GM18498 (cell line): Measurements from ENCODE around the gene MTREX.
A peak's percentile ranks its signal among the peaks of the same experiment; 100 is the strongest.

Experiments used
- ATAC-seq: cut with Tn5 transposase; IDR thresholded peaks from one replicate; pipeline ENCODE4 v1.9.1; 2021; ENCODE audit warnings: mild to moderate bottlenecking, moderate library complexity; ENCODE audit not compliant: unreplicated experiment

MTREX gene

DNA sequence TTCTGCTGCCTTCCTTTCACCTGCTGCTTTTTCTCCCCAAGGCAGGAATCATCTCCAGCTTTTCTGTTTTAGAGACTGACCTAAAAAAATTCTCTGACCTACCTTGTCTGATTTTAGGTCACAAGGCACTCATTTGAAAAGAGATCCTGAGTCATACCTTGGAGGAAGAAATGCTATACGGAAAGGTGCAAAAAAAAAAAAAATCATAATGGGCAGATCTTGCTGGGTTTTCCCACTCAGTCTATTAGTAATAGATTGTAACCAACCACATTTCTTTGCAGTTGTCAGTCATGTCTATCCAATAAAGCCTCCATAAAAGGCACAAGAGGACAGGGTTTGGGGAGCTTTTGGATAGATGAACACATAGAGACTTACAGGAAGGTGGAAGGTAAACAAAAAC is 70.0 kb downstream of the MTREX start:
- no peak for ATAC-seq

DNA sequence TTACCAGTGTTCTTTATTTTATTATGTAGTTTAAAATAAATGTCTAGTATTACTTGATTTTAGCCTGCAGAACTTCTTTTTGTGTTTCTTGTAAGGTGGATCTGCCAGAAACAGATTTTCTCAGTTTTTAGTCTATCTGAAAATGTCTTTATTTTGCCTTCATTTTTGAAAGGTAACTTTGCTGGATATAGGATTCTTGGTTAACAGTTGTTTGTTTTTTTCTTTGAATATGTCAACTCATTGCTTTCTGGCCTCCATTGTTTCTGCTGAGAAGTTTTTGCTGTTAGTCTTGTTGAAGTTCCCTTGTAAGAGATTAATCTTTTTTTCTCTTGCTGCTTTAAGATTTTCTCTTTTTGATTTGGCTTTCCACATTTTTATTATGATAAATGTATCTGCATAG is 75.5 kb downstream of the MTREX start:
- ATAC-seq, result no peak

DNA sequence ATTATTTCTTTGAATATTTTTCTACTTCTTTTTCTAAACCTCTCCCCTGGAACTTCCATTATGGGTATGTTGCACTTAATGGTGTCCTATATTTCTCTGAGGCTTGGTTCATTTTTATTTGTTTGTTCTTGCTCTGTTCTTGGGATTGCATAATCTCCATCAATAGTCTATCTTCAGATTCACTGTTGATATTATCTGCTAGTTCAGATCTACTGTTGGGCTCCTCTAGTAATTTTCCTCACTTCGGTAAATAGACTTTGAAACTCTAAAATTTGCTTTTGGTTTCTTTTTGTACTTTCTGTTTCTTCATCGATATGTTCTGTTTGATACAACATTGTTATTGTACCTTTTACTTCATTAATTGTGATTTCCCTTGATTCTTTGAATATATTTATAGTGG is 76.3 kb downstream of the MTREX start:
- no peak for ATAC-seq

DNA sequence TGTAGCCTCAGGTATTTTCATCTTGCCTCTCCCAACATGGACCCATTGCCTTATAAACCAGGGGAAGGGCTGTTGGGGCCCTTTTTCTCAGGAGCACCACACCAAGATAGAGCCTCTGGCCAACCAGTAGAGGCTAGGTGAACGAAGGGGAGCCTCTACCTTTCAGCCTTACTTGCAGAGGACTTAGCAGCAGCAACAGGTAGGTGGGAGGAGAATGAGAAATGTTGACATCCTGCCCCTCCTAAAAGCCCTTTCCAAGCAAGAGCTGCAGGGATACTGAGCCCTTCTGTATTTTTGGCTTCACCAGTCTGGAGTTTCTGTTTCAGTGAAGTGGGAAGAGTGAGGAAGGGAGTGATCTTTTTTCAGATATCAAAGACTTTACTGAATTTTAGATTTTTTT is 77.4 kb downstream of the MTREX start:
- no peak for ATAC-seq

DNA sequence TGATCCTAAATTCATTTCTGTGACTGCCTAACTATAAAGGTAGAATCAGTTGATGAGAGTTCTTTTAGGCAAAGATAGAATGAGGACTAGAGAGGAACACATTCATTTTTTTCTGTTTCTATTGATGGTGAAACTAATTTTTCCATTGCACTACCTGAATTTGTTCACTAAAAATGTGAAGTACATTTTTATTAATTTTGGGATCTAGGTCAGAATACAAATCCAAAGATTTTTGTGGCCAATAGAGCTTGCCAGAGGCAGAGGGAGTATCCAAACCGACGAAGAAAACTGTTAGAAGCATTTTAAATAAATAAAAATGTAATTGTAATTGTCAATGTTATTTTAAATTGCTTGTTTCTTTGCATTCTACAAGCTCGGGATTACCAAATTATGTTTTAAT is 78.1 kb downstream of the MTREX start:
- ATAC-seq, result no peak

DNA sequence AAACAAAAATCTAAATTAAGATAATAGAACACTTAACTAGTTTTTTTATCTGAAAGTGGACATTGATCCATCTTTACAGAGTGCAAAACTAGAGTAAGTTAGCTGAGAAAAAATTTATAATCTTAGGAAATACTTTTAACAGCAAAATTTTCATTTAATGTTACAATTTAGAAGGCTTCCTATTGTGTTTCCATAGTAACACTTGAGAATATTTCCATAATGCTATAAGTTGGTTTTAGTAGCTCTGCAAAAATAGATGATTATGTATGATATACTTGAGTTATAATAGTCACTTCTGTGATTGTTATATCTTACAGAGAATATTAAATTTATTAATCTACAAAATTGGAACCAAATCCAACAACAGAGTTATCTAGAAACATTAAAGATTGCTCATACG is 78.6 kb downstream of the MTREX start:
- ATAC-seq, result no peak

DNA sequence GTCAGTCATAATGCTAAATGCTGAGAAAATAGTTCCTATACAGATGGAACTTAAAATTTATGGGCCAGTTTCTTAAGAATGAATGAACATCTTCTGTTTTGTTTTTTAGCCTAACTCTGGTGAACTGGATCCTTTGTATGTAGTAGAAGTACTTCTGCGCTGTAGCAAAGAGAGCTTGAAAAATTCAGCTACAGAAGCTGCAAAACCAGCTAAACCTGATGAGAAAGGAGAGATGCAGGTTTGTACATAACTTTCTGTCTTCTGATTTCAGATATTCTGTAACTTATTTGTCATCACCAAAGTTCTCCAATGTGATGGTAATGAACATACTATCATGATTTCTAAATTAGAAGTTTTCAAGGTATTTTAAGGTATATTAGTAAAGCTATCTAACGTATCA is 80.1 kb downstream of the MTREX start:
- ATAC-seq, result no peak

DNA sequence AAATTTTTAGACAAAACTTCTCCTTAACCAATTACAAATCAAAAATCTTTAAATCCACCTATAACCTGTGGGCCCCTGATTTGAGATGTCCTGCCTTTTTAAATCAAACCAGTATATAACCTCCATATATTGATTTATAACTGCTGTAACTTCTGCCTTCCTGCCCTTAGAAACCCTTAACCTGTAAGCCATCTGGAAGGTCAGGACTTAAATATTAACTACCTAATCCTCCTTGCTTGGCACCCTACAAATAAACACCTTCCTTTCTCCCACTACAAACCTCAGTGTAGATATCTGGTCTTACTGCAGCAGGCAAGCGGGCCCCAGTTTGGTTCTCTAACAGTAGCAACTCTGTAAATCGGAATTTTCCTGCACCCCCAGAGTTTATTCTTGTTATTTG is 83.9 kb downstream of the MTREX start:
- no peak for ATAC-seq

DNA sequence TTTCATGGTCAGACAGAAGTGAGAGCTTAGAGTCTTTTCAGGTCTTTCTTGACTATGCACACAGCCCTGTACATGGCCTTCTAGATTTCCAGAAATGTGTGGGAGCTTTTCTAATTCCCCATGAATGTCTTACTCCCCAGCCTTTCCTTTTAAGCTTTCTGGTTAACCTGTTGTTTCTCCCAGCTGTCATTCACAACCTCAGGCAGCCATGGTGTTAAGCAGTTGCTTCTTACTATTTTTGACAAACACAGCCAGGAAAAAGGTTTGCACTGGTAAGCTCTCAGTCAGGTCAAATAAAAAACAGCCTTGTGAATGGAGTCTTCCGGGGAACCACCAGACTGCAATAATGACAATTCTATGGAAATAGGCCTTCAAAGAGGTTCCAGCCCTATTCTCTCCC is 84.9 kb downstream of the MTREX start:
- ATAC-seq, result no peak

DNA sequence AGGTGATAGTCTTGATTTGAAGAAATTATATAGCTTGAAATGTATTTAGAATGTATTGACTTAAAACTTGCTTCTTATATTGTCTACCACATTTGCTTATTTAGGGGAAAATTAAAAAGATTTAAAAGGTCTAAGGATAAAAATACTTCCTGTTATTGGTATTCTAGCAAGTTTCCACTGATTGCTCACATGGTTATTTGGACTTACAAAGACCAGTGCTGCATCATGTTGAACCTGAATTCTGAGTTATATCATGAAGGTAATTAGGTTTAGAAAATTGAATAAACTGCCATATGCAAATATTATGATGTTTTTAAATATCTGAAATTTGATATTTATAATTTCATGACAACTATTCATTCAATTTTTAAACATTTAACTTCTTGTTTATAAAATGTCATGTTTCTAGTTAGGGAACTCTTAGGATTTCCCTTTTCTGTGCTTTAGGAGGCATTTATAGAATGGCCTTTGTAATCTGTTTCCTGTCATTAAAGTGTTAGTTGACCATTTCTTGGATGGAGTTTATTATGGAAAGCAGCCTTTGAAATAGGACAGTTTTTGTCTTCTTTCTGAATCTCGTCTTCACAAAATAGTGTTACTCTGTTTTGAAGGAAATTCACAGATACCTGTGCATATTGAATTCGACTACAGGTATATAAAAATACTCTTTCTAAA is 85.8 kb downstream of the MTREX start:
- no peak for ATAC-seq

DNA sequence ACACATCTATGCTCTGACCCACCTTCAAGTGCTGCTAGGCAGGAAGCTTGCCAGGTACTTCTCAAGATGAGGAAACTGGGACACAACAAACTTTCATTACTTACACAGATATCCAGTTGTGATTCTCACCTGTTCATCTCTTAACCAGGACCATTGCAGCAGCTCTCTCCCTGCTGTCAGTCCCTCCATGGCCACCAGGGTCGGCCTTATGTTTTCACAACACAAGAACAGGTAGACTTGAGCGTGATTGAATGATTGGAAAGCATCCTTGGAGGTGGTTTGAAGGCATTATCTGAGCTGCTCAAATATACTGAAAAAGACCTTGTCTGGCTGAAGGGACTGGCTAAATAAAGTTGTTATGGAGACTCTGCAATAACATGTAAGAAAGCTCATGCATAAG is 94.4 kb downstream of the MTREX start:
- ATAC-seq, result no peak

DNA sequence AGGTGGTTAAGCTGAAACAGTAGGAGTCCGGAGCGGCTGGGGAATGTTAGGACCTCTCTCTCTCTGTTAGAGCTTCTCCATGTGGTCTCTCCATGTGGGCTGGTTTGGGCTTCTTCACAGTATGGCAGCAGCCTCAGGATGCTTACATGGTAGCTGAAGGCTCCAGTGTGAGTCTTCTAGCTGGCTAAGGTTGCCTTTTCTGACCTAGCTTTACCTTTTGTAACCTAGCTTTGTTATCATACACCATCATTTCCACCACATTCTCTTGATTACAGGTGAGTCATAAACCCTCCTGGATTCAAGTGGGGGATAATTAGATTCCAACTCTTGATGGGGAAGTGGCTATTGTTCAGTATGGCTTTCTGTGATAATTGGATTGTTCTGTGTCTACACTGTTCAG is 98.5 kb downstream of the MTREX start:
- ATAC-seq, result no peak

DNA sequence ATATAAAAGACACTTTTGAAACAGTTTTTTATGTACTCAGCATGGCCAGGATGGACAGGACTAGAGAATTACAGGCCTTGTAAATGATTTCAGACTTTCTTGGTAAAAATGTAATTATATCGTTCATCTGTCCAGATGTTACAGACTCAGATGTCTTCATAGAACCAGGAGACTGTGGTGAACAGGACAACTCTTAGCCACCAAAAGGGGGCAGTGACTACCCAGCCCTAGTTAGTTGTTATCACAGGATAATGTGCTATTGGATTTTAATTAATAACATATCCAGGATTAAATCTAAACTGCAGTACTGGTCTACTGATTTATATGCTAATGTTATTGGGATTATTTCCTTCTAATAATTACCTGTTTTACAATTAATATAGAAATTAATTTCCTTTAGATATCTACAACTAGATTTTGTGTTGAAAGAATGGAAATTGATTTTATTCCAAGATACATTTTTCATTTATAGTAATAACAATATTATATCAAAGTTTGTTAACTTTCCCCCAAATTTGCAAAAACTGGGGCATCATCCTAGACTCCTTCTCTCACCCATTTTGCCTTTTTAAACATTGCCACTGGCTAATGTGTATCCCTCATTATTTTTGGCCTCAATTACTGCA is 99.4 kb downstream of the MTREX start:
- peak; percentile 48 for ATAC-seq

DNA sequence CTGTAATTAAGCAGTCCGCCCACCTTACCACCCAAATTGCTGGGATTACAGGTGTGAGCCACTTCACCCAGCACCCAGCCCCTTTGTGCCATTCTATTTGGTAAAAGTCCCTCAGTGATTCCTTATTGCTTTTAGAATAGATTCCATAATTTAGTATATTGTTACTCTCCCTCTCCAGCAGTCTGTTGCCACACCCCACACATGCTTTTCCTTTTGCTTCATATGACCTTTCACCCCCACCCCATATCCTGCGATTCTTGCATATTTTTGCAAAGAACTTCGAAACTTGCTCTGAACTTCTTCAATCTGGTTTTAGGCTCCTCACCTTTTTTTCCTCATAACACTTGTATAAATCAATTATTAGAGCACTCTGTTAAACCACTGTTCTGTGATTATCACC is 100.2 kb downstream of the MTREX start:
- ATAC-seq, result no peak

DNA sequence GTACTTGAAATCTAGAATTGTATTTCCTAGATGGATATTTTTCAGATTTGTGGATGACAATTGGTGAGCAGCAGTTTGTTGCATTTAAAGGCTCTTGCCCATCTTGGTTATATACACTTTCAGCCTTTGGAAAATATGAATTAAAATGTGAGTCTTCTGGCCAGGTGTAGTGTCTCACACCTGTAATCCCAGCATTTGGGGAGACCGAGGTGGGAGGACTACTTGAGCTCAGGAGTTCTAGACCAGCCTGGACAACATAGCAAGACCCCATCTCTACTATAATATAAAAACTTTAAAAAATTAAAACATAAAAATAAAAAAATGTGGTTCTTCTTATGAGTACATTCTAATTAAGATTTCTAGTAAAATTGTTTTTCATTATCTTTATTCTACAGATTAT is 102.0 kb downstream of the MTREX start:
- ATAC-seq, result no peak

DNA sequence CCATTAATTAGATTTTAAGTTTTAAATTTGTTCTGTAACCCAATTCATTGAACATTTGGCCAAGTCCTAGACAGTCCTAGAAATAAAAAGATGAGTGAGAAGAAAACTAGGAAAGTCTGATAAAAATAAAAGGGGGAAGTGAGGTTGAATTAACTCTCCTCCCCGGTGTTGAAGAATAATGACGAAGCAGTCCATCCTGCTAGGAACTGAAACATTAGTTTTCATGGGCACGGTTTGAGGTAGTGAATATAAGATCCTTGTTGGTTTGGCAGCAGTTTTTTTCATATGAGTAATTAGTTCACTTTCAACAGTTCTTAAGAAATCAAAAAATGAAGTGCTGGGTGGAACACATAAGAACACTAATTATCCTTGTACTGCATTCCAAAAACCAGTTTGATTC is 103.1 kb downstream of the MTREX start:
- no peak for ATAC-seq

DNA sequence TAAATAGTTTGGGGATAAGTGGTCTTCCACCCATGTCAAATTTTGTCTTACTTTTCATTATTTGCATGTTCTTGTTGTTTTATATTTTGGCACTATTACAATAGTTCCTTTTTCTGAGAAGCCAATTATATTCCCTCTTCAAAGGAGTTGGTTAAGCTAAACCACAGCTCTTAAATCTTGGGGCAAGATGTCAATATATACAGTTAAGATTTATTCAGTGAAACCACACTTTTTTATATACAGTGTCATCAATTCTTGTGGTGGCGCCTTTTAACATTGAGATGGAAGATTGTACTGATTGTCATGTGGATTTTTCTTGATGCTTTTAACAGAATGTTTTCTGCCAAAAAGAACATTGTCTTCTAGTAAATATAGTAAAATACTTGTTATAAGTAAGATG is 104.1 kb downstream of the MTREX start:
- no peak for ATAC-seq

DNA sequence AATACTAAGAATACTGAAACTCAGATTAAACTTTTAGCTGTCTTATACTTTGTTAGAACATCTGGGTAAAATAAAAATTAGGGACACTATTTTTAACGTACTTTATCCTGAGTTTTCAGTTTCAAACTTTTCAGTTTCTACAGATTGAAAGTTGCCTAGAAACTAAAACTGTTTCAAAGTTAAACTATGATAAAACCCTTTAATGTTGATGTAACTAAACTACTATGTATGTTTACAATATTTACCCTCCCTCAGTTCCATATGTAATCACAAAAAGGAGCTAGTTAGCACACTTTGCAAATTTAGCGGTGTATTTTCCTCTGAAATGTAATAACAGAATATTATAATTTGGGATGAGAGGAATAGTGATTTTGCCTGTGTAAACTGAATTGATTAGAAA is 105.9 kb downstream of the MTREX start:
- no peak for ATAC-seq

DNA sequence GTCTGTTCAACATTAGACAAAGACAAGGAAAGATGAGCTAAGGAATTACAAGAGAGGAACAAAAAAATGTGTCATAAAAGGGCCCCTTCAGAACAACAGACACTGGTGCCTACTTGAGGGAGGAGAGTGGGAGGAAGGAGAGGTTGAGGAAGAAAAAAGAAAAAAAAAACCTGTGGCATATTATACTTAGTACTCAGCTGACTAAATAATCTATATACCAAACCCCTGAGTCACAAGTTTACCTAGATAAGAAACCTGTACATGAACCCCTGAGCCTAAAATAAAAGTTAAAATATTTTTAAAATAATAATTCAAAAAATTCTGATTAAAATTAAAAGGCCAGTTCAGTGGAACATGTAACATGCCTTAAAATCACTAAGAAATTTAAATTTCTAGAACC is 107.3 kb downstream of the MTREX start:
- ATAC-seq, result no peak

DNA sequence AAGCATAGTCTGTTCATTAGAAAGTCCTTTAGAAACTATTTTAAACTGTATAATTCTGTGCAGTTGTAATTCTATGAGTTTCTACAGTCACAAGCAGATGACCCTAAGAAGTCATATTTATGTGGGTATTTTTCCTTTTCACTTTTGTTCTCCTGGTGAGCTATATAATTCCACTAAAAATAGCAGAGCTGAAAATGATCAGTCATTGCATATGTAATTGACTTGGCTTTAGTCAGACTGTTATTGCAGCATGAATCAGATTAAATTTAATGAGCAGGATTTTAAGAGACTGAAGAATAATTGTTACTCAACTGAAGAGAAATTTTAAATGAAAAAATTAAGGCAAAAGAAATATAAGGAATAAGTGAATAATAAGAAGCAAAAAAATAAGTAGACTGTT is 108.5 kb downstream of the MTREX start:
- ATAC-seq, result no peak

DNA sequence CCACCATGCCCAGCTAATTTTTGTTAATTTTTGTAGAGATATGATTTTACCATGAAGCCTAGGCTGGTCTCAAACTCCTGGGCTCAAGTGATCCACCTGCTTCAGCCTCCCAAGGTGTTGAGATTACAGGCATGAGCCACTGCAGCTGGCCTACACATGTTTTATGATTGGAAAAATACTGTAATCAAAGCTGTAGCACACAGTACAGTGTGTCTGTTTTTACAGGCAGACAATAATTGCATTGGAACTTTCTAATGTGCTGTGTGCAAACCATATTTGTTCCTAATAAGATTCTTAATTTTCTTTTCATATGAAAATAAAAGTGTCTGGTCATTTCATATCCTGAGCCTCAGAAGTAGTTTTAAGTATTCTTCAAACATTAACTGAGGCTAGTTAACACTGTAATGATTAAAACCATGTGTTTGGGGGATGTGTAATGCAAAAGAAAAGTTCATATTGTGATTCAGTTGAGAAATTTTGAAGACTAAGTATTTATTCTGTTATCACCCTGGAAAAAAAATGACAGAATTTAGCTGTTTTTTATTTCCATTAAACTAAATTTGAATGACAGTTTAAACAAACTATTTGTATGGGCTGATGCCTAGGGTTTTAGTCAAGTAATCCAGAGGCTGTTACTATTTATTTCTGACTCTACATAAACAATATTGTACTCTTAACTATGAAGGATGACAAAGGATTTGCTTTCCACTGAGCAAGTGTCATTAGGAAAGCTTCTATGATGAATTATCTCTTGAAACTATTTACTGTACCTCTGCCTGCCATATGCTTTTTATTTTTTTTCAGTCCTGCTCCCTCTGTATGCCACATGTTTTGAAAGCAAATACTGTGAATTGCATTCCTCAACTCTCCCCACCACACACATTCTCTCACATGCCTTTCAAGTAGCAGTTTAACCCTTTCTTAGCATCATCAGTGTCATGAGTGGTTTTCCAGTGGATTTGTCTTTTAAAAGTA is 111.5 kb downstream of the MTREX start:
- no peak for ATAC-seq

DNA sequence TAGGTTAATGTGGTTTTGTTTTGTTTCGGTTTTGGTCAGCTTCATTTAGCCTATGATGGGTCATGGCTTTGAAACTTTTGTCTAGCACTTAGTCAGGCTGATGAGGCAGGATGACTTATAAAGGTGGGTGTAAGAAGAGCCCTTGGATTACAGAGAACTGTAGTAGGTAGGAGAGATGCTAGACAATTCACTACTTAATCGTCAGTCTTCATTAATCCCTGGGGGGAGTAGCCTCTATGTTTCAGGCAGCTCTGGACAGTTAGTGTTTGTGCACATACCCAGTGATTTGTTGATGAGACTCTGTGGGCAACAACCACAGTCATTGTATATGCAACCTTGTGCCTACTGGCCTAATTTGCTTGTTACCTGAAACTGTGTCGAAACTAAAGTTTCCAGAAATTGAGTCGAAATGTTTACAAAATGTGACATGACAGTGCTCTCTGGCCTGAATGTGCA is 113.3 kb downstream of the MTREX start:
- ATAC-seq, result peak; percentile 95
